ENCODE data around the gene MYO9B.
A peak's percentile ranks its signal among the peaks of the same experiment; 100 is the strongest.

The MYO9B gene

GRCh38 chr19:17027535-17027975 is 48.0 kb upstream of the MYO9B start:
- Histone ChIP-seq H3K9me3 (ENCODE audit: insufficient read depth, low read depth, low read length) (peaks cover 4% of the 10 kb centered on the region), H3K9ac (ENCODE audit: low read length) (no peak overlapping the region), H3K4ac (ENCODE audit: low read depth, low read length) (no peak overlapping the region), H3K27me3 (ENCODE audit: insufficient read depth, low read length) (no peaks in the 10 kb centered on the region), H3K79me2 (ENCODE audit: control insufficient read depth, insufficient read depth, low read length, poor library complexity) (no peaks in the 10 kb centered on the region), H3K14ac (ENCODE audit: low read length) (no peak overlapping the region), H4K12ac (ENCODE audit: low read depth, low read length) (no peak overlapping the region), H3K4me3 (ENCODE audit: low read depth, low read length) (no peak overlapping the region), H3K36me3 (ENCODE audit: control insufficient read depth in 1 of 2, insufficient read depth in 2 of 2, low read length in 2 of 2) (no peaks in the 10 kb centered on the region), H2BK12ac (ENCODE audit: low read length) (no peak overlapping the region), H2AK5ac (ENCODE audit: low read length) (no peak overlapping the region), H2BK5ac (ENCODE audit: low read depth, low read length, poor library complexity) (no peak overlapping the region), H3K79me1 (ENCODE audit: low read length) (peaks cover 6% of the 10 kb centered on the region), H3K18ac (ENCODE audit: low read length) (no peak overlapping the region), H3K4me1 (ENCODE audit: control insufficient read depth in 1 of 2, insufficient read depth in 2 of 2, low read length in 2 of 2) (peaks cover 11 to 16% of the 10 kb centered on the region in 2 experiments), H2BK120ac (ENCODE audit: insufficient read depth, low read length, poor library complexity) (no peak overlapping the region), H4K91ac (ENCODE audit: low read depth, low read length) (no peak overlapping the region), H3K27ac (ENCODE audit: low read depth, low read length) (no peak overlapping the region), H3K4me2 (ENCODE audit: low read length) (no peak overlapping the region), H3K23ac (ENCODE audit: low read length) (no peak overlapping the region), H2AFZ (ENCODE audit: insufficient read depth, low read length, poor library complexity) (no peak overlapping the region), H4K8ac (ENCODE audit: low read depth, low read length) (peak overlapping the region; percentile 43)
- WGBS (ENCODE audit: extremely low coverage, insufficient coverage, insufficient read length): no CpG with 5 or more reads among the region's 7 CpGs
- DNase-seq: no peak

GRCh38 chr19:17031741-17032140 is 43.8 kb upstream of the MYO9B start:
- no peak overlapping the region for H3K4ac ChIP-seq (ENCODE audit: low read depth, low read length)
- no peak overlapping the region for H3K9ac ChIP-seq (ENCODE audit: low read length)
- H3K23ac ChIP-seq (ENCODE audit: low read length): no peak overlapping the region
- H3K4me1 ChIP-seq (ENCODE audit: control insufficient read depth in 1 of 2, insufficient read depth in 2 of 2, low read length in 2 of 2): no peaks in the 10 kb centered on the region
- H3K14ac ChIP-seq (ENCODE audit: low read length): no peak overlapping the region
- H3K79me2 ChIP-seq (ENCODE audit: control insufficient read depth, insufficient read depth, low read length, poor library complexity): no peaks in the 10 kb centered on the region
- WGBS (ENCODE audit: extremely low coverage, insufficient coverage, insufficient read length): no CpG with 5 or more reads among the region's 6 CpGs
- H3K79me1 ChIP-seq (ENCODE audit: low read length): no peaks in the 10 kb centered on the region
- H2BK120ac ChIP-seq (ENCODE audit: insufficient read depth, low read length, poor library complexity): no peak overlapping the region
- H3K4me2 ChIP-seq (ENCODE audit: low read length): no peak overlapping the region
- peak; percentile 35 to 93 for DNase-seq
- H3K36me3 ChIP-seq (ENCODE audit: control insufficient read depth in 1 of 2, insufficient read depth in 2 of 2, low read length in 2 of 2): no peaks in the 10 kb centered on the region
- no peak overlapping the region for H2AK5ac ChIP-seq (ENCODE audit: low read length)
- no peak overlapping the region for H2AFZ ChIP-seq (ENCODE audit: insufficient read depth, low read length, poor library complexity)
- no peak overlapping the region for H4K8ac ChIP-seq (ENCODE audit: low read depth, low read length)
- H3K27me3 ChIP-seq (ENCODE audit: insufficient read depth, low read length): no peaks in the 10 kb centered on the region
- H3K4me3 ChIP-seq (ENCODE audit: low read depth, low read length): no peak overlapping the region
- H3K18ac ChIP-seq (ENCODE audit: low read length): no peak overlapping the region
- no peak overlapping the region for H2BK12ac ChIP-seq (ENCODE audit: low read length)
- H3K27ac ChIP-seq (ENCODE audit: low read depth, low read length): no peak overlapping the region
- H2BK5ac ChIP-seq (ENCODE audit: low read depth, low read length, poor library complexity): no peak overlapping the region
- no peak overlapping the region for H4K91ac ChIP-seq (ENCODE audit: low read depth, low read length)
- H4K12ac ChIP-seq (ENCODE audit: low read depth, low read length): no peak overlapping the region
- peaks cover 2% of the 10 kb centered on the region for H3K9me3 ChIP-seq (ENCODE audit: insufficient read depth, low read depth, low read length)

DNA sequence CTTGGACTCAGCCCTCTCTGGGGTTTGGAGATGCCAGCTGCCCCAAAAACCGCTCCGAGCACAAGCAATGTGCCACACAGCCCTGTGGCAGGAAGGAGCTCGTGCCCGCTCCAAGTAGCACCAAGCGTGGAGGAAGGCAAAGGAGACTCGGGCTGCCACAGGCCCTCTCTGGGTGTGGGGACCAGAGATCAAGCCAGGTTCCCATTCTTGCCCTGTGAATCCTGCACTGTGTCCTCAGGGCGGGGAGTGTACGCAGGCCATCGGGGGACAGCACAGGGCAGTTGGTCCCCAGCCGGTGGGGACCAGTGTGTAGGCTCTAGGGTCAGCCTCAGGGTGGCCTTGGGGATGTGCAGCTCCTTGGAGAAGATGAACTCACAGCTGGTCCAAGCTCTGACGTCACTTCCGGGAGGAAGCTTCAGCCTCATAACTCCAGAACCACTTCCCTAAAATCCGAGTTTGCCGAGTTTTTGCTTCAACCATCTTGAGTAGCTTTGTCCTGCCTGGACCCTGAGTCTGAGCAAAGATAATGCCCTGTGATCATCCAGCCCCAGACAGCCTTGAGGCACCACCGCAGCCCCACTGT is 39.6 kb upstream of the MYO9B start:
- Histone ChIP-seq H2BK5ac (ENCODE audit: low read depth, low read length, poor library complexity) (no peak overlapping the region), H2BK120ac (ENCODE audit: insufficient read depth, low read length, poor library complexity) (no peak overlapping the region), H4K12ac (ENCODE audit: low read depth, low read length) (no peak overlapping the region), H3K27ac (ENCODE audit: low read depth, low read length) (no peak overlapping the region), H3K27me3 (ENCODE audit: insufficient read depth, low read length) (no peaks in the 10 kb centered on the region), H4K8ac (ENCODE audit: low read depth, low read length) (no peak overlapping the region), H3K9me3 (ENCODE audit: insufficient read depth, low read depth, low read length) (peaks cover 2% of the 10 kb centered on the region), H4K91ac (ENCODE audit: low read depth, low read length) (no peak overlapping the region), H2BK12ac (ENCODE audit: low read length) (no peak overlapping the region), H3K4me2 (ENCODE audit: low read length) (no peak overlapping the region), H3K4me3 (ENCODE audit: low read depth, low read length) (no peak overlapping the region), H3K79me2 (ENCODE audit: control insufficient read depth, insufficient read depth, low read length, poor library complexity) (no peaks in the 10 kb centered on the region), H3K4me1 (ENCODE audit: control insufficient read depth in 1 of 2, insufficient read depth in 2 of 2, low read length in 2 of 2) (no peaks in the 10 kb centered on the region), H3K36me3 (ENCODE audit: control insufficient read depth in 1 of 2, insufficient read depth in 2 of 2, low read length in 2 of 2) (no peaks in the 10 kb centered on the region), H3K18ac (ENCODE audit: low read length) (no peak overlapping the region), H3K79me1 (ENCODE audit: low read length) (no peaks in the 10 kb centered on the region), H3K14ac (ENCODE audit: low read length) (no peak overlapping the region), H3K4ac (ENCODE audit: low read depth, low read length) (no peak overlapping the region), H3K23ac (ENCODE audit: low read length) (no peak overlapping the region), H3K9ac (ENCODE audit: low read length) (no peak overlapping the region), H2AK5ac (ENCODE audit: low read length) (no peak overlapping the region), H2AFZ (ENCODE audit: insufficient read depth, low read length, poor library complexity) (no peak overlapping the region)
- DNase-seq: peak in 1 of 2 donors; percentile 22
- WGBS (ENCODE audit: extremely low coverage, insufficient coverage, insufficient read length): no CpG with 5 or more reads among the region's 15 CpGs

DNA sequence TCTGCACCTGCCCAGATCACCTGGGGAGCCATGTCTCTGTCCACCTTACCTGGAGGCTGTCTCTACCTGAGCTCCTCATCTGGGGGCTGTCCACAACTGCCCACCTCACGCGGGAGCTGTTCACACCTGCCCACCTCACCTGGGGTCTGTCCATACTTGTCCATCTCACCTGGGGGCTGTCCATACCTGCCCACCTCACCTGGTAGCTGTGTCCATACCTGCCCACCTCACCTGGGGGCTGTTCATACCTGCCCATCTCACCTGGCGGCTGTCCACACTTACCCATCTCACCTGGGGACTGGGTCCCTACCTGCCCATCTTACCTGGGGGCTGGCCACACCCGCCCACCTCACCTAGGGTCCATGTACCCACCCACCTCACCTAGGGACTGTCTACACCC is 38.9 kb upstream of the MYO9B start:
- no peak overlapping the region for H3K4me3 ChIP-seq (ENCODE audit: low read depth, low read length)
- no peak overlapping the region for H3K4me2 ChIP-seq (ENCODE audit: low read length)
- H2AK5ac ChIP-seq (ENCODE audit: low read length): no peak overlapping the region
- peaks cover 2% of the 10 kb centered on the region for H3K9me3 ChIP-seq (ENCODE audit: insufficient read depth, low read depth, low read length)
- H3K23ac ChIP-seq (ENCODE audit: low read length): no peak overlapping the region
- H3K79me1 ChIP-seq (ENCODE audit: low read length): no peaks in the 10 kb centered on the region
- no peaks in the 10 kb centered on the region for H3K4me1 ChIP-seq (ENCODE audit: control insufficient read depth in 1 of 2, insufficient read depth in 2 of 2, low read length in 2 of 2)
- H2BK120ac ChIP-seq (ENCODE audit: insufficient read depth, low read length, poor library complexity): no peak overlapping the region
- H4K8ac ChIP-seq (ENCODE audit: low read depth, low read length): no peak overlapping the region
- no peaks in the 10 kb centered on the region for H3K27me3 ChIP-seq (ENCODE audit: insufficient read depth, low read length)
- no peak overlapping the region for H3K9ac ChIP-seq (ENCODE audit: low read length)
- H3K4ac ChIP-seq (ENCODE audit: low read depth, low read length): no peak overlapping the region
- no peak overlapping the region for H4K12ac ChIP-seq (ENCODE audit: low read depth, low read length)
- DNase-seq: no peak
- WGBS (ENCODE audit: extremely low coverage, insufficient coverage, insufficient read length): no CpG with 5 or more reads among the region's 4 CpGs
- H2BK12ac ChIP-seq (ENCODE audit: low read length): no peak overlapping the region
- H3K79me2 ChIP-seq (ENCODE audit: control insufficient read depth, insufficient read depth, low read length, poor library complexity): no peaks in the 10 kb centered on the region
- no peak overlapping the region for H4K91ac ChIP-seq (ENCODE audit: low read depth, low read length)
- H2BK5ac ChIP-seq (ENCODE audit: low read depth, low read length, poor library complexity): no peak overlapping the region
- H2AFZ ChIP-seq (ENCODE audit: insufficient read depth, low read length, poor library complexity): no peak overlapping the region
- no peak overlapping the region for H3K27ac ChIP-seq (ENCODE audit: low read depth, low read length)
- H3K18ac ChIP-seq (ENCODE audit: low read length): no peak overlapping the region
- H3K14ac ChIP-seq (ENCODE audit: low read length): no peak overlapping the region
- H3K36me3 ChIP-seq (ENCODE audit: control insufficient read depth in 1 of 2, insufficient read depth in 2 of 2, low read length in 2 of 2): no peaks in the 10 kb centered on the region

Measured in trophoblast cell (in vitro differentiated cells and primary cell).